Caco-2 (cell line): ENCODE data around the gene BROX. TPM values are rescaled to one million over a fixed set of nuclear protein-coding genes. Genes with fewer than 3 reads are reported as not detected.

Source experiments
- BruUV-seq: library from RNA; stranded (reverse); fragments of 400-500 nt; replicated peaks from 2 replicates; lab custom pipeline; 2021; lab: Mats Ljungman, UMichigan
- CTCF ChIA-PET: fragments of 300-600 bp; sonication (Branson Sonifier 250); formaldehyde crosslinking; loops from one replicate; lab custom pipeline; 2022; ENCODE audit warnings: antibody characterized with exemption; lab: Charles Lee
- POLR2A ChIA-PET: fragments of 300-600 bp; sonication (Branson Sonifier 250); formaldehyde crosslinking; loops from one replicate; lab custom pipeline; 2022; ENCODE audit warnings: antibody characterized with exemption; lab: Charles Lee
- DNase-seq, 2 experiments: peaks; one replicate each; pipeline versions ENCODE4 v3.0.0 to v3.0.0-alpha.2; 2020 to 2022
- H3K27me3 ChIP-seq: replicated peaks from 2 replicates; pipeline ENCODE4 v1.6.0; 2011; ENCODE audit warnings: low read length; ENCODE audit not compliant: control insufficient read depth, insufficient read depth
- H3K36me3 ChIP-seq: 2 replicates; pipeline ENCODE4 v1.5.1; 2011; ENCODE audit warnings: low read length; ENCODE audit not compliant: control insufficient read depth, insufficient read depth
- H3K4me1 ChIP-seq: fragments of 250-450 bp; sonication (Bioruptor Pico); 2 replicates; pipeline ENCODE4 v1.5.1; 2020; ENCODE audit warnings: mild to moderate bottlenecking
- H3K4me3 ChIP-seq: 2 replicates; pipeline ENCODE4 v1.5.1; 2011; ENCODE audit warnings: low read depth, mild to moderate bottlenecking, control low read depth, low read length
- H3K9me3 ChIP-seq: fragments of 250-450 bp; sonication (Bioruptor Pico); 2 replicates; pipeline ENCODE4 v1.5.1; 2020; ENCODE audit warnings: mild to moderate bottlenecking, moderate library complexity
- H3K27ac Mint-ChIP-seq: one replicate; pipeline ENCODE4 v1.8.0; 2022; ENCODE audit warnings: mixed read lengths; ENCODE audit not compliant: unreplicated experiment
- H3K27me3 Mint-ChIP-seq: one replicate; pipeline ENCODE4 v1.8.0; 2022; ENCODE audit warnings: mixed read lengths; ENCODE audit not compliant: insufficient read depth, unreplicated experiment
- H3K36me3 Mint-ChIP-seq: one replicate; pipeline ENCODE4 v1.8.0; 2022; ENCODE audit warnings: mild to moderate bottlenecking, mixed read lengths; ENCODE audit not compliant: insufficient read depth, unreplicated experiment
- H3K4me1 Mint-ChIP-seq: one replicate; pipeline ENCODE4 v1.8.0; 2022; ENCODE audit warnings: low read depth, mixed read lengths; ENCODE audit not compliant: unreplicated experiment
- H3K4me3 Mint-ChIP-seq: one replicate; pipeline ENCODE4 v1.8.0; 2022; ENCODE audit warnings: mild to moderate bottlenecking, moderate library complexity, mixed read lengths; ENCODE audit not compliant: unreplicated experiment
- H3K9me3 Mint-ChIP-seq: one replicate; pipeline ENCODE4 v1.8.0; 2022; ENCODE audit warnings: mixed read lengths; ENCODE audit not compliant: unreplicated experiment
- CTCF ChIP-seq, 2 experiments: fragments of 200-600 bp in 1 of 2; IDR thresholded peaks; 1 replicate in 1 of 2; 2 replicates in 1 of 2; pipeline versions ENCODE4 v1.5.1 to v1.8.0; 2011 to 2022; ENCODE audit warnings: antibody characterized with exemption in 1 of 2, control low read depth in 1 of 2, inconsistent platforms in 1 of 2, low read depth in 1 of 2, low read length in 1 of 2, mild to moderate bottlenecking in 1 of 2, moderate library complexity in 1 of 2; ENCODE audit not compliant: insufficient read depth in 1 of 2, severe bottlenecking in 1 of 2, unreplicated experiment in 1 of 2
- intact Hi-C: fragments of 100-400 bp; cut with micrococcal nuclease; formaldehyde crosslinking; loops from one replicate; pipeline ENCODE4 v1.10.0; 2022; ENCODE audit not compliant: unreplicated experiment
- total RNA-seq: library from RNA; stranded (reverse); gene quantifications from 2 replicates; pipeline ENCODE4 v1.2.3, GENCODE V29; 2022

The BROX gene
- total RNA-seq, 1 experiment from 2014 or later: 31.9 TPM

- Histone ChIP-seq H3K4me3 (no peak overlapping the region), H3K9me3 (no peaks in the 10 kb centered on the region), H3K27me3 (no peaks in the 10 kb centered on the region), H3K4me1 (no peaks in the 10 kb centered on the region; the same call in 1 of the 2 replicates), H3K36me3 (no peaks in the 10 kb centered on the region)
- no peak for TF ChIP-seq CTCF (IDR thresholded peaks at IDR 0.05; ENCODE audit: insufficient read depth in 1 of 2, low read depth in 1 of 2, low read length in 1 of 2, severe bottlenecking in 1 of 2, unreplicated experiment in 1 of 2)
- Mint-ChIP-seq H3K4me3 (no peak overlapping the region), H3K9me3 (no peaks in the 10 kb centered on the region), H3K27ac (no peak overlapping the region), H3K36me3 (peaks cover 28% of the 10 kb centered on the region), H3K4me1 (no peaks in the 10 kb centered on the region), H3K27me3 (no peaks in the 10 kb centered on the region)
- BruUV-seq: no TSS peak
- ChIA-PET POLR2A (no interaction called here), CTCF (no interaction called here)
- intact Hi-C loops: no loop called here
- no peak for DNase-seq
Observed at GRCh38 chr1:222734740-222735139, 22.4 kb downstream of the BROX start.

- intact Hi-C loops: no loop called here
Observed at GRCh38 chr1:222736470-222736869, 24.1 kb downstream of the BROX start.

GRCh38 chr1:222736972-222737371 is 24.6 kb downstream of the BROX start, which contains the start of gene FAM177B:
Gene FAM177B (plus strand): TSS chr1:222737202. CDS start chr1:222746546, 9,344 bp downstream.
- intact Hi-C loops: no loop called here
- BruUV-seq: no TSS peak
- H3K36me3 Mint-ChIP-seq: peaks cover 14% of the 10 kb centered on the region
- H3K4me3 Mint-ChIP-seq: no peak within 1 kb of the TSS
- no peaks in the 10 kb centered on the region for H3K9me3 ChIP-seq
- no peak for DNase-seq
- TF ChIP-seq CTCF (IDR thresholded peaks at IDR 0.05; ENCODE audit: insufficient read depth in 1 of 2, low read depth in 1 of 2, low read length in 1 of 2, severe bottlenecking in 1 of 2, unreplicated experiment in 1 of 2): no peak
- no peaks in the 10 kb centered on the region for H3K27me3 Mint-ChIP-seq
- POLR2A ChIA-PET: no interaction called here
- CTCF ChIA-PET: no interaction called here
- H3K36me3 ChIP-seq: no peaks in the 10 kb centered on the region
- no peaks in the 10 kb centered on the region for H3K9me3 Mint-ChIP-seq
- H3K4me3 ChIP-seq: no peak within 1 kb of the TSS
- no peaks in the 10 kb centered on the region for H3K4me1 Mint-ChIP-seq
- H3K27me3 ChIP-seq: no peaks in the 10 kb centered on the region
- H3K4me1 ChIP-seq: no peaks in the 10 kb centered on the region; the same call in 1 of the 2 replicates
- no peak within 1 kb of the TSS for H3K27ac Mint-ChIP-seq

More at GRCh38 chr1:222736470-222736869, 24.1 kb downstream of the BROX start:
- H3K4me1 Mint-ChIP-seq: no peaks in the 10 kb centered on the region
- Histone ChIP-seq H3K4me3 (no peak overlapping the region), H3K36me3 (no peaks in the 10 kb centered on the region), H3K4me1 (no peaks in the 10 kb centered on the region; the same call in 1 of the 2 replicates), H3K9me3 (no peaks in the 10 kb centered on the region), H3K27me3 (no peaks in the 10 kb centered on the region)
- no peaks in the 10 kb centered on the region for H3K9me3 Mint-ChIP-seq
- no peak for TF ChIP-seq CTCF (IDR thresholded peaks at IDR 0.05; ENCODE audit: insufficient read depth in 1 of 2, low read depth in 1 of 2, low read length in 1 of 2, severe bottlenecking in 1 of 2, unreplicated experiment in 1 of 2)
- CTCF ChIA-PET: no interaction called here
- H3K4me3 Mint-ChIP-seq: no peak overlapping the region
- no peak for DNase-seq
- POLR2A ChIA-PET: no interaction called here
- H3K36me3 Mint-ChIP-seq: peaks cover 19% of the 10 kb centered on the region
- no peaks in the 10 kb centered on the region for H3K27me3 Mint-ChIP-seq
- BruUV-seq: no TSS peak
- no peak overlapping the region for H3K27ac Mint-ChIP-seq
